Chondrocyte (in vitro differentiated cells): ENCODE results near the gene C11orf68. TPM values are rescaled to one million over a fixed set of nuclear protein-coding genes. Genes with fewer than 3 reads are reported as not detected.

Source experiments
- DNase-seq: peaks from one replicate; pipeline ENCODE4 v3.0.0; 2021; ENCODE audit warnings: mixed read lengths, low spot score
- H3K27ac Mint-ChIP-seq: one replicate; pipeline ENCODE4 v1.8.0; 2021; ENCODE audit warnings: mild to moderate bottlenecking, moderate library complexity, mixed read lengths; ENCODE audit not compliant: unreplicated experiment
- H3K27me3 Mint-ChIP-seq: 2 replicates; pipeline ENCODE4 v1.8.0; 2021; ENCODE audit warnings: low read depth, mixed read lengths
- H3K36me3 Mint-ChIP-seq: 2 replicates; pipeline ENCODE4 v1.8.0; 2021; ENCODE audit warnings: low read depth, mixed read lengths
- H3K4me1 Mint-ChIP-seq: 2 replicates; pipeline ENCODE4 v1.8.0; 2021; ENCODE audit warnings: low read depth, mild to moderate bottlenecking, mixed read lengths
- H3K4me3 Mint-ChIP-seq: one replicate; pipeline ENCODE4 v1.8.0; 2021; ENCODE audit warnings: mild to moderate bottlenecking, moderate library complexity, mixed read lengths; ENCODE audit not compliant: unreplicated experiment
- H3K9me3 Mint-ChIP-seq: 2 replicates; pipeline ENCODE4 v1.8.0; 2021; ENCODE audit warnings: low read depth, mixed read lengths
- CTCF ChIP-seq: fragments of 200-600 bp; sonication (generic); IDR thresholded peaks from 2 replicates; pipeline ENCODE4 v1.5.0; 2021; ENCODE audit warnings: antibody characterized with exemption, mild to moderate bottlenecking, moderate library complexity
- total RNA-seq: library from RNA; stranded (reverse); gene quantifications from 3 replicates; pipeline ENCODE4 v1.2.1, GENCODE V29; 2021

Gene C11orf68
- total RNA-seq, 1 donor from 2014 or later, result 68.8 TPM

DNA sequence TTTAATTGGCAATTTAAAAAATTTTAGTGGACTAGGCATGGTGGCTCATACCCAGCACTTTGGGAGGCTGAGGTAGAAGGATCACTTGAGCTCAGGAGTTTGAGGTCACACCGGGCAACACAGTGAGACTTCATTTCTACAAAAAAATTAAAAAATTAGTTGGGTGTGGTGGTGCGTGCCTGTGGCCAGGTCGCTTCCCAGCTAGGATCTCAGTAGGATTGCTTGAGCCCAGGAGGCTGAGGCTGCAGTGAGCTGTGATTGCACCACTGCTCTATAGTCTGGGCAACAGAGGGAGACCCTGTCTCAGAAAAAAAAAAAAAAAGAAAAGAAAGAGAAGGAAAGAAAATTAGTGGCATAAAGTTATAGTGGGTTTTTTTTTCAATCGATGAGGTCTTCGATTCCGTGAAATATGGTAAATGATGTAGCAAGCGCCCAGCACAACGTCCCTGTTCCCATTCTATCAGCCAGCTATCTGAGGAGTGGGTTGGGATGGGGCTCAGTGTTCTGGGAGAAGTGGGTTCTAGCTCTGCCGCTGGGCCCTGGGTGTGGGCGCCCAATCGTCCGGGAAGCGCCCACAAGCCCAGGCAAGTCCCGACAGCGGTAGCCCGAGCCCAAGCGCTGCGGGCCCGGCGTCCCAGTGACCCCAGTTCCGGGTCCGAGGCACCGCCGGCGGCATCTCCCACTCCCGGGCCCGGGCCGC, 20.1 kb downstream of the C11orf68 start:
- no peak for TF ChIP-seq CTCF
- Mint-ChIP-seq H3K9me3 (no peaks in the 10 kb centered on the region), H3K4me1 (peaks cover 42% of the 10 kb centered on the region), H3K36me3 (no peaks in the 10 kb centered on the region), H3K4me3 (peak overlapping the region; percentile 79), H3K27ac (peak overlapping the region; percentile 93), H3K27me3 (no peaks in the 10 kb centered on the region)
- no peak for DNase-seq

DNA sequence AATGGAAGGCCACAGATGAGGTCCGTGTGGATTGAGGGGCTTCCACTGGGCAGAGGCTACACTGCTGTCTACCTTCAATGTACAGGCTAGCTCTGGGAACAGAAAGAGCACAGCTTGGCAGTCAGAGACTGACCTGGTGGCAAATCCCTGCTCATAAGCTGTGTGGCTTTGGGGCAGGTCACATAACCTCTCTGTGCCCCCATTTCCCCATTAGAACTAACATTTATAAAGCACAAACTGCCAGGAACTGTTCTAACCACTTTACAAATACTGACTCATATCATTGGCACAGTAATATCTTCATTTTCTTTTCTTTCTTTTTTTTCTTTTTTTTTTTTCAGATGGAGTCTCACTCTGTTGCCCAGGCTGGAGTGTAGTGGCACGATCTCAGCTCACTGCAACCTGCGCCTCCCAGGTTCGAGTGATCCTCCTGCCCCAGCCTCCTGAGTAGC, 21.8 kb downstream of the C11orf68 start:
- Mint-ChIP-seq H3K4me1 (peaks cover 36% of the 10 kb centered on the region), H3K4me3 (no peak overlapping the region), H3K27me3 (no peaks in the 10 kb centered on the region), H3K36me3 (peaks cover 3% of the 10 kb centered on the region), H3K9me3 (no peaks in the 10 kb centered on the region), H3K27ac (no peak overlapping the region)
- no peak for TF ChIP-seq CTCF
- no peak for DNase-seq

DNA sequence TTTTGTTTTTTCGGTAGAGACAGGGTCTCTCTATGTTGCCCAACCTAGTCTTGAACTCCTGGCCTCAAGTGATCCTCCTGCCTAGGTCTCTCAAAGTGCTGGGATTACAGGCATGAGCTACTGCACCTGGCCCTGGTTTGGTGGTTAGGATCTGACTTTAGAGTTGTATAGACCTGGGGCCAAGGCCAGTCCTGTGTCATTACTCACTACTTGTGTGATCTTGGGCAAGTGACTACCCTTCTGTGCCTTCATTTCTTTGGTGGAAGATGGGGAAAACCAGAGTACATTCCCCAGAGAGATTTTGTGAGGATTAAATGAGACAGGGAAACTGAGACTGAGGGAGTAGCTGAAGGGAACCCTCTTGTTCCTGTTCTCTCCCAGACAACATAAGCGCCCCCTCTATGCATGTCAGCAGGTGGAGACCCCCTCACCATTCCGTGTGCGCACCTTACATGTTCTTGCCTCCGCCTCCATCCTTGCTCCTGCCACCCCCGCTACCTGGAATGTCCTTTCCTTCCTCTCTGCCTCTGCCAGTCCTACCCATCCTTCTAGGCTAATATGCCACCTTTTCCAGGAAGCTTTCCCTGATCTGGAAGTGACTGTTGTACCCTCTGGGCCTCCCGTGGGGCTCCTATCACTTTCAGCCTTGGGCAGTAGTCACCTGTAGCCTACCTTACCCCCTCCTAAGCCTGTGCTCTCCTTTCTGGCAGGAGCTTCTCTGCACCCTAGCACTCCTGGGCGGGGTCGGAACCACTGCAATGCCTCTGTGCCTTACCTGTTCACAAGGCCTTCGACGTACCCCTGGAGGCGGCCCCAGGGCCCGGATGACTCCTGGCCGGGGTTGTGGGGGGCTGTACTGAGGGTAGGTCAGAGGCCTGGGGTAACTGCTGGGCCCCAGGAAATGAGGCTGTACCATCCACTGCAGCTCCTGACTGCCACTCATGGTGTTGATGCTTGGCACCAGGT, 22.5 kb downstream of the C11orf68 start:
- H3K4me3 Mint-ChIP-seq, result no peak overlapping the region
- no peak for DNase-seq
- TF ChIP-seq CTCF, result no peak
- no peaks in the 10 kb centered on the region for H3K9me3 Mint-ChIP-seq
- H3K27ac Mint-ChIP-seq, result no peak overlapping the region
- H3K36me3 Mint-ChIP-seq, result peaks cover 3% of the 10 kb centered on the region
- H3K4me1 Mint-ChIP-seq, result peaks cover 35% of the 10 kb centered on the region
- H3K27me3 Mint-ChIP-seq, result no peaks in the 10 kb centered on the region

- peaks cover 3% of the 10 kb centered on the region for H3K36me3 Mint-ChIP-seq
- H3K27me3 Mint-ChIP-seq, result no peaks in the 10 kb centered on the region
- peaks cover 32% of the 10 kb centered on the region for H3K4me1 Mint-ChIP-seq
- no peak for TF ChIP-seq CTCF
- peak overlapping the region; percentile 0 for H3K27ac Mint-ChIP-seq
- no peak for DNase-seq
- H3K9me3 Mint-ChIP-seq, result no peaks in the 10 kb centered on the region
- H3K4me3 Mint-ChIP-seq, result no peak overlapping the region
Observed at GRCh38 chr11:65895482-65895981, 23.3 kb downstream of the C11orf68 start.

GRCh38 chr11:65894034-65894591, 24.7 kb downstream of the C11orf68 start:
- TF ChIP-seq CTCF, result peak; percentile 12
- Mint-ChIP-seq H3K9me3 (no peaks in the 10 kb centered on the region), H3K27ac (peak overlapping the region; percentile 57), H3K4me3 (no peak overlapping the region), H3K27me3 (no peaks in the 10 kb centered on the region), H3K4me1 (peaks cover 45% of the 10 kb centered on the region), H3K36me3 (peaks cover 3% of the 10 kb centered on the region)
- DNase-seq, result peak; percentile 88
